NCI-H524 (cell line): ENCODE measurements around the gene LTBP3.

Experiments used
- DNase-seq, 2 experiments: peaks; one replicate each; lab custom pipeline; 2025; lab: John Stamatoyannopoulos, UW

Gene LTBP3

DNA sequence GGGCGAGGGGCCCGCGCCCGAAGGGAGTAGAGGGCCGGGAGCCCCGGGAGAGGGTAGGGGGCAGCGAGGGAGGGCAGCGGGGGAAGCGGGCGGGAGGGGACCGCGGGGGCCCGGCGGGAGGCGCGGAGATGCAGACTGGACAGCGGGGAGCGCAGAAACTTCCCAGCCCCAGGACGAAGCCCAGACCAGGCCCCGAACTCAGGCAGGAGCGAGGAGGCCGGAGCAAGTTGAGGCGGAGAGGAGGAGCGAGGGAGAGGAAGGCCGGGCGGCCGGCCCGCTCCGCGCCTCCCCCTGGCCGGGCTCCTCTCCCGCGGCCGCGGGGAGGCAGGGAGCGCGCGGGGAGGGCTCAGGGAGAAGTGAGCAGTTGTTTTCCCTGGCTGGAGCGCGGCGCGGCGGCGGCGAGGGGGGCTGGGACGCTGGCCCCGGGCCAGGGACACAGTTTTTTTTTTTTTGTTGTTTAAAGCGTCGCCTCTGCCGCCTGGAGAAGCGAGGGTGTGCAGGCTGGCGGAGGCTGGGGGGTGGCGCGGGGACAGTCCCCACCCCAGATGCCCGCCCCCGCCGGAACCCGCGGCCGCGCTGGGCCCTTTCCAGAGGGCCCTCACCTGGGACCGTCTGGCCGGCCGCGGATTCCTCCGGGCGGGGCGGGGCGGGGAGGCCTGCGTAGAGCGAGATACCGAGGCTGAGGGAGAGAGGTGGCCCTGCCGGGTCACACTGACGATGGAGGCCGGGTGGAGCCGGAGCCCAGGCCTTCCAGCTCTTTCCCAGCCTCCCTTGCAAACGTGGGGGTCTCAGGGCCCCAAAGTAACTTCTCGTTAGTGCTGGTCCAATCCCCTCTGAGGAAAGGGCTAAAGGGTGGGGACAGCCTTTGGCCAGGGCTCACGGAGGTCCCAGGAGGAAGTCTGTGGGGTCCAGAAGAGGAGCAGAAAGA is at the start of gene LTBP3:
LTBP3 (minus strand) TSS at position 358 of the 928 bp plus-strand sequence. CDS start 400 bp downstream, outside the sequence.
- DNase-seq: peak in 1 of 2 experiments; percentile 47

GRCh38 chr11:65606876-65607613 is 48.9 kb upstream of the LTBP3 start:
- no peak for DNase-seq

DNA sequence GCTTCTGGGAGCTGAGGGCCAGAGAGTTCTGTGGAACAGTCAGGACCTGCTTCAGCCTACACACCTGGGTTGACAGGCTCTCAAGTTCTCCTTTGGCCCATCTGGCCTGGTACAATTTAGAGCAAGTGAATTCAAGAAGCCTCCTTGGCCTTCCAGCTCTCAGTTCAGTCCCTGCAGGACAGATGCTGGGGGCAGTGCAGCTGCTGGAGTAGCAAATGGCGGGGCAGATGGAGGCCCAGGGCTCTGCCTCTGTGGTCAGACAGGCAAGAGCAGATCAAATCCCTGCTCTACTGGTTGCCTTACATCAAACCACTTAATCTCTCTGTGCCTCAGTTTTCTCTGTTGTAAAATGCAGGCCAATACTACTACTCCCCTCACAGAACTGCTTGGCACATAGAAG is 46.1 kb upstream of the LTBP3 start:
- DNase-seq: peak; percentile 30 to 85

- DNase-seq: no peak
Observed at GRCh38 chr11:65599955-65600246, 41.7 kb upstream of the LTBP3 start.

- DNase-seq: no peak
Observed at GRCh38 chr11:65599216-65599954, 41.2 kb upstream of the LTBP3 start.

DNA sequence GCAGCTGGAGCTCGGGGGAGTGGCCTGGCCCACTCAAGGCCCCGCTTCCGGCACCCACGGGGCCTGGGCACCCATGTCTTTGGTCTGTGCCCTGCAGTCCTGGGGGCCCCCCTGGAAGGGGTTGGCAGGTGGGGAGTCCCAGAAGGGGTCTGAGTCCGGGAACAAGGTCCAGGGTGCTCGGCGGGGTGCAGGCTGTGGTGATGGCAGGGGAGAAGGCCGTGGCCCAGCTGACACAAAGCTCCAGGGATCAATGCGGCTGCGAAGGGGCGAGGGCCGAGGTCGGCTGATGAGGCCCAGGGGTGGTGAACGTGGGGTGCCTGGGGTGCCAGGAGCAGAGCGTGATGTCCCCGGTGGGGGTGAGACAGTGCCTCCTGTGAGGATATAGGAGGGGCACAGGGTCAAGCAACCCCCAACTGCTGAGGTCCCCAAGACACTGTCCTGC is 40.1 kb upstream of the LTBP3 start:
- DNase-seq: no peak

- no peak for DNase-seq
Observed at GRCh38 chr11:65596520-65596919, 38.4 kb upstream of the LTBP3 start.

DNA sequence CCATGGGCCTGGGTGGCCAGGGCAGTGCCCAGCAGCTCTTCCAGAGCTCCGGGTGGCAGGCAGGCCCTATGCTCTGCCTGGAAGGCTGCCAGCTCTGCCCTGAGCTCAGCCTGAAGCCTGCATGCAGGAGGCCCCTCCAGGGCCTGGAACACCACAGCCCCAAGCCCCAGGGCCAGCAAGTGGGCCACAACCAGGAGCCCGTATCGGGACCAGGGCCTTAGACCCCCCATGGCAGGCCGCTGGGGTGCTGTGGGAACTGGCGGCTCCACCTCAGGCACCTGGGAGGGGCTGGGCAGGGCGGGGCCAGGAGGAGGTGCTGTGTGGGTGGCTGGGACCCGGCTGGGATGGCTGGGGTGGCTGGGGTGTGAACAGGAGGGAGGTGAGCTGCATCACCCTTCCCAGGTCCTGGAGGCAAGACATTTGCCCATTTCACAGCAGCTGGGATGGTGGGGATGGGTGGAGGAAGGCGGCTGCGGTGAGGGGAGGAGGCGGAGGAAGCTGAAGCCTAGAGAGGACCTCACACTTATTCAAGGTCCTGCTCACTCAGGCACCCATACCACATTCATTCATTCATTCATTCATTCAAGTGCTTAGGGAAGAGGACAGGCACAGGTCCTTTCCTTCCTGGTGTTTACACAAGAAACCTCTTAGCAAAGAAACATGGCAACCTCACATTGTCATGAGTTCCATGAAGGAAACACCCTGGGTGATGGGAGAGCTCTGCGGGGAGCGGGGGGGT is 37.6 kb upstream of the LTBP3 start, which contains the start of gene KCNK7:
KCNK7 (minus strand) TSS at position 258 of the 739 bp plus-strand sequence; CDS start at position 230, 28 bp downstream.
- no peak for DNase-seq

- DNase-seq: no peak
Observed at GRCh38 chr11:65595131-65595530, 37.0 kb upstream of the LTBP3 start.

DNA sequence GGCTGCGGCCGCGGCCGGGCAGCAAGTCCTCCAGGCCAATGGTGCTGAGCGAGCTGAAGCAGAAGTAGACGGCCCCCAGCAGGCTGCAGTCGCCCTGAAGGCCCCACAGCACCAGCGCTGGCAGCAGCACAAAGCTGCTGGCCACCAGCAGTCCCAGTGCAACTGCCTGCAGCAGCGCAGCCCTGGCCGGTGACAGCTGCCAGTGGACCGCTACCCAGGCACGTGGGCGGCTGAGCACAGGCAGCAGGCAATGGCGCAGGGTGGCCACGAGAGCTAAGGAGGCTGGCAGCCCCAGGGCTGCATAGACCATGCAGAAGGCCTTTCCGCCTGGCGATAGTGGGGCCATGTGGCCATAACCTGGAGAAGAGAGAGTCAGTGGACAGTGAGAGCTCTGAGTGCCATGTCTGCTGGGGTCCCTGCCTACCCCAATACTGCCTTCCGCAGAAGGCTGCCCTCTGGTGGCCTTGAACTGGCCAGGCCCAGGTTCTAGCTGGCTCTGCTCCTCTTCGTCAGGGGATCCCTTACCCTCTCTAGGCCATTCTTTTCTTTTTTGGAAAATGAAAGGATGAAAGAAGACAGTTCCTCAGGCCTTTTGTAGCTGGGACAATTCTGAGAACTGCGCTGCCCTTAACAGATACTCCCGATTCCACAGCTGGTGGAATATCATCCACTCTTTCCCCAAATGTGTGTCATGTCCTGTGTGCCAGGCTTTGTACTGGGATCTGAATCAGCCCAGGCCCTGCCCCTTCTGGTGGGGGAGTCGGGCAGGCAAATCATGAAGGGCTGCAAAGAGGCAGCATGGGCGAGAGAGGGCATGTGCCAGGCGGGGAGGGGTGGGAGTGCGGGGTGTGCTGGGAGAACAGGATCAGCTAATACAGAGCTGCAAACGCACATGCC is 35.6 kb upstream of the LTBP3 start:
- DNase-seq: peak; percentile 14 to 62

DNA sequence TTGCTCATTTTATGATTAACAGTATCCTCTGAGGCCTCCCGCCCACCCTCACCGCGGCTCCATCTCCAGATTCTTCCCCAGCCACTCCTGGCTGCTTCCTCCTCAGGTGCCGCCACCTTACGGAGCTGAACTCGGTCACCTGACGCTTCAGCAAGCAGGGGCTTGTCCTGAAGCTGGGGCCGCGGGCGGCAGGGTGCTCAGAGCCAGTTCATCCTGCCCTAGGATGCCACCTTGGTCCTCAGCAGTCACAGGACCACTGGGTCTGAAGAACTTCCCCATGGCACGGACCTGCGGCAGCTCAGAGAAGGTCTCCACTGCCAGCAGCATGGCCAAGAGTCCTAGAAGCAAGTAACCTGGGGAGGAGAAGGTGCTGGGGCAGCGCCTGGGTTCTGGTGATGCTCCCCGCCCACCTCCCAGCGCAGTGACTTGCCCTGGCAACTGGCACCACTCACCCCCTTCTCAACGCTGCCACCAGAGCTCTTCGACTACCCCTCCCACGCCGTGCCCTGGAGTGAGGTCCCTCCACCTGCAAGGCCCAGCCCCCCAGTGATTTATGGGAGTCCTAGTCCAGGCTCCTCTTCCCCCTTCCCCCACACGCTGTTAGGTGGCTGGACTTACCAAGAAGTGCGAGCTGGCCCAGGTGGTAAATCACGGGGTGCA is 34.8 kb upstream of the LTBP3 start:
- no peak for DNase-seq

GRCh38 chr11:65591939-65592857 is 34.0 kb upstream of the LTBP3 start:
- DNase-seq: peak in 1 of 2 experiments; percentile 31

GRCh38 chr11:65590240-65590738 is 32.1 kb upstream of the LTBP3 start:
- DNase-seq: peak; percentile 23 to 74

- no peak for DNase-seq
Observed at GRCh38 chr11:65589444-65590239, 31.5 kb upstream of the LTBP3 start.

GRCh38 chr11:65588199-65589054 is 30.3 kb upstream of the LTBP3 start:
- peak in 1 of 2 experiments; percentile 44 for DNase-seq

DNA sequence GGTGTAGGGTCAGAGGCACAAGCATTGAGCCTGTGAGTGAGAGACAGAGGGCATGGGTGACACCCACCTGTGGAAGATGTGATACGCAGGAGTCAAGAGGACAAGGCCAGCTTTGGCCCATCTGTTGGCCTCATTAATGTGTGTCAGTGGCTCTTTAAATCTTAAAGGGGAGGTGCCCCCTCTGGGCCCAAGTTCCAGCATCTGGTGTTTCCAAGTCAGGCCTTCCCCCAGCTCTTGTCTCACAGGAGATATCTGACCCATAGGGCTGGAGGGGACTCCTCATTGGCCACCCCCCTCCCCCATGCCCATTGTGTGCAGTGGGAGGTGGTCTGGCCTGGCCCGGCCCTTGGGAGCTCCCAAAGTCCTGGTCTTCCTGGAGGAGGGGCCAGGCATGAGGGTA is 28.5 kb upstream of the LTBP3 start:
- peak; percentile 69 to 87 for DNase-seq

DNA sequence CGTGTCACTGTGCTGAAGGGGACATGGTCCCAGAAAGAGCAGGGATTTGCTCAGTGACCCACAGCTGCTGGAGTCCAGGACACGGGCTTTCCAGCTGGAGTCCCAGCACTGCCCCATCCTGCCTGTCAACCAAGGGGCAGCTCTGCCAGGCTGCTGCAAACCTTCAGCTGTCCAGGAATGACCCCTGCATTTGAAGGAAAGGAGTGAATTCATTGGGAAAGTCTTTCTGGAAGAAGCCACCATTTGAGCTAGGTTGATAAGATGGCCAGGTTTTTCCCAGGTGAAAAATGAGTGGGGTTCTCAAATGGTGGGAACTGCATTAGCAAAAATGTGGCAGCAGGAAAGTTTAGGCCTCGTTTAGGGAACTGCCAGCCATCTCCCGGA is 28.1 kb upstream of the LTBP3 start:
- DNase-seq: no peak
